Measurements from ENCODE around the gene C10orf71. TPM values are rescaled to one million over a fixed set of nuclear protein-coding genes. Genes with fewer than 3 reads are reported as not detected.

C10orf71 gene
- total and polyA plus RNA-seq, 12 donors = 0.08 to 0.10 TPM; not detected in 10

GRCh38 chr10:49357910-49358309 lies 58.9 kb downstream of the C10orf71 start:
- H3K27ac ChIP-seq = no peak overlapping the region
- intact Hi-C loops (cut with DNase I) = no loop called here

GRCh38 chr10:49359349-49360270 lies 60.6 kb downstream of the C10orf71 start:
- H3K4me1 ChIP-seq (replicated peaks in 1 of 2) = no peaks in the 10 kb centered on the region
- H3K36me3 ChIP-seq (replicated peaks in 1 of 2) = no peaks in the 10 kb centered on the region
- DNase-seq = peak in 2 of 7 donors; percentile 8 to 53
- H3K27me3 ChIP-seq = no peaks in the 10 kb centered on the region
- TF ChIP-seq CTCF (IDR thresholded peaks at IDR 0.05) (no peak), POLR2A (IDR thresholded peaks at IDR 0.05) (no peak)
- intact Hi-C loops (cut with DNase I) = no loop called here
- WGBS, 4 donors = 34 to 46% (median 44%) methylated on average over 8 to 13 of the region's 13 CpGs
- no peak overlapping the region for H3K27ac ChIP-seq
- H3K9me3 ChIP-seq (replicated peaks in 1 of 3) = no peaks in the 10 kb centered on the region
- H3K4me3 ChIP-seq = no peak overlapping the region

More at GRCh38 chr10:49357910-49358309, 58.9 kb downstream of the C10orf71 start:
- H3K4me1 ChIP-seq (replicated peaks in 1 of 2) = no peaks in the 10 kb centered on the region
- no peak for DNase-seq
- WGBS, 4 donors = 51 to 59% (median 56%) methylated on average over 2 of the region's 2 CpGs
- H3K9me3 ChIP-seq (replicated peaks in 1 of 3) = no peaks in the 10 kb centered on the region
- no peak for TF ChIP-seq POLR2A (IDR thresholded peaks at IDR 0.05)
- TF ChIP-seq CTCF (IDR thresholded peaks at IDR 0.05) = no peak
- H3K36me3 ChIP-seq (replicated peaks in 1 of 2) = no peaks in the 10 kb centered on the region
- no peaks in the 10 kb centered on the region for H3K27me3 ChIP-seq
- no peak overlapping the region for H3K4me3 ChIP-seq

GRCh38 chr10:49360271-49361177 lies 61.6 kb downstream of the C10orf71 start:
- Histone ChIP-seq H3K27ac (no peak overlapping the region), H3K4me1 (replicated peaks in 1 of 2) (no peaks in the 10 kb centered on the region), H3K4me3 (no peak overlapping the region), H3K36me3 (replicated peaks in 1 of 2) (no peaks in the 10 kb centered on the region), H3K9me3 (replicated peaks in 1 of 3) (no peaks in the 10 kb centered on the region), H3K27me3 (no peaks in the 10 kb centered on the region)
- intact Hi-C loops (cut with DNase I) = no loop called here
- TF ChIP-seq CTCF (IDR thresholded peaks at IDR 0.05) (no peak), POLR2A (IDR thresholded peaks at IDR 0.05) (no peak)
- peak in 2 of 7 donors; percentile 14 to 52 for DNase-seq
- WGBS, 4 donors = 68 to 81% (median 71%) methylated on average over 7 to 15 of the region's 15 CpGs

GRCh38 chr10:49361178-49361554 lies 62.2 kb downstream of the C10orf71 start:
- intact Hi-C loops (cut with DNase I) = no loop called here
- Histone ChIP-seq H3K27ac (no peak overlapping the region), H3K4me3 (no peak overlapping the region), H3K9me3 (replicated peaks in 1 of 3) (no peaks in the 10 kb centered on the region), H3K4me1 (replicated peaks in 1 of 2) (no peaks in the 10 kb centered on the region), H3K36me3 (replicated peaks in 1 of 2) (no peaks in the 10 kb centered on the region), H3K27me3 (no peaks in the 10 kb centered on the region)
- TF ChIP-seq POLR2A (IDR thresholded peaks at IDR 0.05) (no peak), CTCF (IDR thresholded peaks at IDR 0.05) (no peak)
- DNase-seq = no peak
- WGBS, 4 donors = 76 to 100% (median 87%) methylated on average over 1 to 8 of the region's 8 CpGs
